ENCODE data around the gene ELL.

GRCh38 chr19:18473706-18474087 is 48.2 kb downstream of the ELL start:
- TF ChIP-seq CTCF (IDR thresholded peaks at IDR 0.05) (no peak), POLR2AphosphoS5 (IDR thresholded peaks at IDR 0.05) (no peak), POLR2A (IDR thresholded peaks at IDR 0.05) (no peak), EP300 (IDR thresholded peaks at IDR 0.05) (no peak)
